GM12892 (cell line): ENCODE measurements around the gene TRDMT1.

Experiments used
- DNase-seq: peaks from one replicate; pipeline ENCODE4 v3.0.0; 2011; ENCODE audit not compliant: insufficient read length
- FAIRE-seq: peaks from 2 replicates; lab custom pipeline; 2011; peaks lifted over from hg19 to GRCh38; lab: Jason Lieb, UNC
- POLR2A ChIP-seq: IDR thresholded peaks from 2 replicates; pipeline ENCODE4 v1.6.1; 2011; ENCODE audit warnings: low read depth, low read length, control low read depth
- POLR2AphosphoS5 ChIP-seq: IDR thresholded peaks from 2 replicates; pipeline ENCODE4 v1.6.1; 2011; ENCODE audit warnings: low read depth, low read length, control low read depth
- TAF1 ChIP-seq: IDR thresholded peaks from 2 replicates; pipeline ENCODE4 v1.6.1; 2011; ENCODE audit warnings: low read depth, mild to moderate bottlenecking, control low read depth, low read length, borderline replicate concordance

TRDMT1 gene

GRCh38 chr10:17161775-17162174 is 39.7 kb downstream of the TRDMT1 start:
- FAIRE-seq = no peak
- TF ChIP-seq TAF1 (no peak), POLR2AphosphoS5 (no peak), POLR2A (no peak)

GRCh38 chr10:17157024-17157423 is 44.4 kb downstream of the TRDMT1 start:
- TF ChIP-seq POLR2AphosphoS5 (no peak), TAF1 (no peak), POLR2A (no peak)
- FAIRE-seq (no peak), DNase-seq (no peak)

More at GRCh38 chr10:17161775-17162174, 39.7 kb downstream of the TRDMT1 start:
- DNase-seq = no peak

- FAIRE-seq = no peak
- no peak for DNase-seq
- TF ChIP-seq POLR2A = no peak
- no peak for TF ChIP-seq TAF1
- no peak for TF ChIP-seq POLR2AphosphoS5
Observed at GRCh38 chr10:17155826-17156225, 45.6 kb downstream of the TRDMT1 start.

- FAIRE-seq (no peak), DNase-seq (no peak)
- TF ChIP-seq TAF1 = no peak
- no peak for TF ChIP-seq POLR2A
- TF ChIP-seq POLR2AphosphoS5 = no peak
Observed at GRCh38 chr10:17154116-17154515, 47.4 kb downstream of the TRDMT1 start.

- no peak for TF ChIP-seq TAF1
- TF ChIP-seq POLR2A = no peak
- TF ChIP-seq POLR2AphosphoS5 = no peak
- FAIRE-seq = no peak
- DNase-seq = no peak
Observed at GRCh38 chr10:17153321-17153720, 48.2 kb downstream of the TRDMT1 start.

GRCh38 chr10:17151716-17152115 is 49.8 kb downstream of the TRDMT1 start:
- DNase-seq (no peak), FAIRE-seq (no peak)
- no peak for TF ChIP-seq TAF1
- no peak for TF ChIP-seq POLR2AphosphoS5
- TF ChIP-seq POLR2A = no peak

GRCh38 chr10:17147884-17148489 is 53.5 kb downstream of the TRDMT1 start:
- no peak for FAIRE-seq
- TF ChIP-seq TAF1 = no peak
- no peak for TF ChIP-seq POLR2AphosphoS5
- no peak for TF ChIP-seq POLR2A
- no peak for DNase-seq

- TF ChIP-seq POLR2AphosphoS5 (no peak), TAF1 (no peak), POLR2A (no peak)
- no peak for DNase-seq
- FAIRE-seq = no peak
Observed at GRCh38 chr10:17146892-17147291, 54.6 kb downstream of the TRDMT1 start.

- DNase-seq (no peak), FAIRE-seq (no peak)
- TF ChIP-seq TAF1 = no peak
- TF ChIP-seq POLR2A = no peak
- no peak for TF ChIP-seq POLR2AphosphoS5
Observed at GRCh38 chr10:17145239-17145638, 56.2 kb downstream of the TRDMT1 start.

GRCh38 chr10:17144757-17145156 is 56.7 kb downstream of the TRDMT1 start:
- no peak for DNase-seq
- TF ChIP-seq POLR2AphosphoS5 (no peak), POLR2A (no peak), TAF1 (no peak)
- no peak for FAIRE-seq

- DNase-seq (no peak), FAIRE-seq (no peak)
- no peak for TF ChIP-seq POLR2A
- no peak for TF ChIP-seq TAF1
- no peak for TF ChIP-seq POLR2AphosphoS5
Observed at GRCh38 chr10:17144032-17144431, 57.4 kb downstream of the TRDMT1 start.

- no peak for DNase-seq
- no peak for FAIRE-seq
- no peak for TF ChIP-seq TAF1
- TF ChIP-seq POLR2AphosphoS5 = no peak
- TF ChIP-seq POLR2A = no peak
Observed at GRCh38 chr10:17143055-17143690, 58.3 kb downstream of the TRDMT1 start.
